Osteocyte (in vitro differentiated cells): Measurements from ENCODE around the gene THY1. TPM values are rescaled to one million over a fixed set of nuclear protein-coding genes. Genes with fewer than 3 reads are reported as not detected.

Experiments
- DNase-seq: peaks from one replicate; pipeline ENCODE4 v3.0.0; 2021; ENCODE audit warnings: mixed read lengths; ENCODE audit not compliant: unreplicated experiment; ENCODE audit errors: extremely low spot score
- H3K27ac Mint-ChIP-seq: one replicate; pipeline ENCODE4 v1.8.0; 2021; ENCODE audit warnings: mild to moderate bottlenecking, mixed read lengths; ENCODE audit not compliant: unreplicated experiment
- H3K27me3 Mint-ChIP-seq: one replicate; pipeline ENCODE4 v1.8.0; 2021; ENCODE audit warnings: mixed read lengths; ENCODE audit not compliant: unreplicated experiment
- H3K36me3 Mint-ChIP-seq: one replicate; pipeline ENCODE4 v1.8.0; 2021; ENCODE audit warnings: mixed read lengths; ENCODE audit not compliant: unreplicated experiment
- H3K4me1 Mint-ChIP-seq: one replicate; pipeline ENCODE4 v1.8.0; 2021; ENCODE audit warnings: mixed read lengths; ENCODE audit not compliant: unreplicated experiment
- H3K4me3 Mint-ChIP-seq: one replicate; pipeline ENCODE4 v1.8.0; 2021; ENCODE audit warnings: mild to moderate bottlenecking, moderate library complexity, mixed read lengths; ENCODE audit not compliant: unreplicated experiment
- H3K9me3 Mint-ChIP-seq: one replicate; pipeline ENCODE4 v1.8.0; 2021; ENCODE audit warnings: mixed read lengths; ENCODE audit not compliant: unreplicated experiment
- long read RNA-seq: library from polyadenylated mRNA; unstranded; transcript quantifications from one replicate; pipeline ENCODE4 v2.0.0, GENCODE V29; 2021
- total RNA-seq: library from RNA; stranded (reverse); gene quantifications from 2 replicates; pipeline ENCODE4 v1.2.1, GENCODE V29; 2021
- TF ChIP-seq, protein P1 (sequence below): fragments of 200-600 bp; sonication (generic); IDR thresholded peaks from 2 replicates; pipeline ENCODE4 v1.5.0; 2021; ENCODE audit warnings: antibody characterized with exemption, mild to moderate bottlenecking, moderate library complexity

THY1 gene
- total RNA-seq: 11.3 and 14.0 TPM in 2 replicates
- long read RNA-seq, transcript THY1-201 (4 exons, 3,556 nt): major isoform, 18 of 19 reads
- long read RNA-seq, partial matches to known transcripts: 1 of 19 reads
- long read RNA-seq, other reads (novel, unspliced or antisense): 0 of 19 reads

DNA sequence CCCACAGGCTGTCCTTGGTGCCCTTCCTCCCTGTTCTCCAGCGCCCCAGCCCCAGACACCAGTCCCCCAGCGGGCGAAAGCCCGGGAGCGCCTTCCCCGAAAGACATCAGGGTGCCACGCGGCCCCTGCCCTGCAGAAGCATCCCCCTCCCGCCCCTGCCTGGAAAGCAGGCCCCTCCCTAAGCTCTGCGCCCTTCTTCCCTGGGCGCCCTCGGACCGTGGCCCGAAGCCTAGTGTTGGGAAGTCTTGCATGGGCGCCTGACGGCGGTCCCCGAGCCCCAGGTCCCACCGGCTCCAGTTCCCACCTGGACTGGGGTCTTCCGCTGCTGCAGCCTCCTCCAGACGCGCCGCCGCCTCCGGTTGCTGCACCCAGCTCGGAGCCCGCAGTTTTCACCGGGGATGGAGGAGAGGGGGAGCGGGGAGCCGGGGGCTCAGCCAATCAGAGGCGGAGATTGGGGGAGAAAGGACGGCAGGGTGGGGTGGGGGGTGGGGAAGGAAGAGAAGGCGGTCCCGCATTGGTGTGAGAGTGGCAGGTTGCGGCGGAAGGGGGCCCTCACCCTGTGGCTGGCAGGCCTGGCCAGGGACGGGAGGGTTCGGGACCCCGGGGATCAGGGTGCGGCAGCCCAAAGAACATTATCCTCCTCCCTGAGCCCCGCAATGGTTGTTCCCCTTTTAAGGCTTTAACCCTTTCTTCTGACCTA, at the start of gene THY1:
THY1 (minus strand) TSS at position 364 of the 700 bp plus-strand sequence. CDS start 2,267 bp downstream, outside the sequence.
- peaks cover 21% of the 10 kb centered on the region for H3K4me1 Mint-ChIP-seq
- peak; percentile 80 for DNase-seq
- H3K4me3 Mint-ChIP-seq: peak within 1 kb of the TSS; percentile 81
- TF ChIP-seq, protein P1, sequence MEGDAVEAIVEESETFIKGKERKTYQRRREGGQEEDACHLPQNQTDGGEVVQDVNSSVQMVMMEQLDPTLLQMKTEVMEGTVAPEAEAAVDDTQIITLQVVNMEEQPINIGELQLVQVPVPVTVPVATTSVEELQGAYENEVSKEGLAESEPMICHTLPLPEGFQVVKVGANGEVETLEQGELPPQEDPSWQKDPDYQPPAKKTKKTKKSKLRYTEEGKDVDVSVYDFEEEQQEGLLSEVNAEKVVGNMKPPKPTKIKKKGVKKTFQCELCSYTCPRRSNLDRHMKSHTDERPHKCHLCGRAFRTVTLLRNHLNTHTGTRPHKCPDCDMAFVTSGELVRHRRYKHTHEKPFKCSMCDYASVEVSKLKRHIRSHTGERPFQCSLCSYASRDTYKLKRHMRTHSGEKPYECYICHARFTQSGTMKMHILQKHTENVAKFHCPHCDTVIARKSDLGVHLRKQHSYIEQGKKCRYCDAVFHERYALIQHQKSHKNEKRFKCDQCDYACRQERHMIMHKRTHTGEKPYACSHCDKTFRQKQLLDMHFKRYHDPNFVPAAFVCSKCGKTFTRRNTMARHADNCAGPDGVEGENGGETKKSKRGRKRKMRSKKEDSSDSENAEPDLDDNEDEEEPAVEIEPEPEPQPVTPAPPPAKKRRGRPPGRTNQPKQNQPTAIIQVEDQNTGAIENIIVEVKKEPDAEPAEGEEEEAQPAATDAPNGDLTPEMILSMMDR: no peak
- H3K27me3 Mint-ChIP-seq: peaks cover 9% of the 10 kb centered on the region
- H3K9me3 Mint-ChIP-seq: no peaks in the 10 kb centered on the region
- H3K36me3 Mint-ChIP-seq: no peaks in the 10 kb centered on the region
- no peak within 1 kb of the TSS for H3K27ac Mint-ChIP-seq

DNA sequence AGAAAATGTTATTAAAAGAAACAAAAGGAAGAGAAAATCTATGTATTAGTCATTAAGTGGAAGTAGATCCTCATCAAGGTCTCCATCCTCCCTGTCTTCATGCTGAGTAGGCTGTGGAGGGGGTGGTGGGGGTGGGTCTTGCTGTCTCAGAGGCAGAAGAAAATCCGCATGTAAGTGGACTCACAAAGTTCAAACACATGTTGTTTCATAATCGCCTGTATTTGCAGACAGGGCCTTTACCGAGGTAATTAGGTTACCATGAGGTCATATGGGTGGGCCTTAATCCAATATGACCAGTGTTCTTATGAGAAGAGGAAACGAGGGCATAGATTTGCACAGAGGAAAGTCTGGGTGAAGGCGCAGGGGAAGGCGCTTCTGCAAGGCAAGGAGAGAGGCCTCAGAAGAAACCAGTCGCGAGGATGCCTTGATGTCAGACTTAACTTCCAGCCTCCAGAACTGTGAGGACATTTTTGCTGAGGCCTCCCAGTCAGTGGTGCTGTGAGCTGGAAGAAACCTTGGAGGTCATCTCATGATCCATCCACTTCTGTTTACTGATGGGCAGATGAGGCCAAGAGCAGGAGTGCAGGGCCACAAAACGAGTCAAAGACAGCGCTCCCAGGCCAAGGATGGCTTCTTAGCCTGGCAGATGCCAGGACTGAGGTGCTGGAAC, 49.3 kb upstream of the THY1 start:
- DNase-seq: no peak
- peaks cover 23% of the 10 kb centered on the region for H3K27me3 Mint-ChIP-seq
- peaks cover 2% of the 10 kb centered on the region for H3K36me3 Mint-ChIP-seq
- peaks cover 4% of the 10 kb centered on the region for H3K9me3 Mint-ChIP-seq
- no peak overlapping the region for H3K27ac Mint-ChIP-seq
- peaks cover 16% of the 10 kb centered on the region for H3K4me1 Mint-ChIP-seq
- H3K4me3 Mint-ChIP-seq: no peak overlapping the region
- TF ChIP-seq, protein P1: no peak

DNA sequence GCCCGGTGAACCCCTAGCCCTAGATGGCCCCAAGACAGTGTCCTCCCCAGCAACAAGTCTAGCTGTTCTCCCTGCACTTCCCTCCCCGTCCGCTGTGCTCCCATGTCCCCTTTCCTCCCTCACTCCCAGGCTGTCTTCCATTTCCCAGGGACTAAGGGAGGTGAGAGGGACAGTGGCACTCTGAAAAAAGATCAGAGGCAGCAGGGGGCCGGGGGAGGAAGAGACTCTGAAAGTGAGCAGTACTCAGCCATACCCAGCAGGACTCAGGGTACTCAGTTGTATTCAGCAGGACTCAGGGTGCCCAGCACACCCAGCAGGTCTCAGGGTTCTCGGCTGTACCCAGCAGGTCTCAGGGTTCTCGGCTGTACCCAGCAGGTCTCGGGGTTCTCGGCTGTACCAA, 48.4 kb upstream of the THY1 start:
- peaks cover 16% of the 10 kb centered on the region for H3K4me1 Mint-ChIP-seq
- H3K36me3 Mint-ChIP-seq: peaks cover 7% of the 10 kb centered on the region
- DNase-seq: peak; percentile 74
- H3K4me3 Mint-ChIP-seq: no peak overlapping the region
- peaks cover 14% of the 10 kb centered on the region for H3K9me3 Mint-ChIP-seq
- TF ChIP-seq, protein P1: no peak
- peaks cover 23% of the 10 kb centered on the region for H3K27me3 Mint-ChIP-seq
- H3K27ac Mint-ChIP-seq: no peak overlapping the region

DNA sequence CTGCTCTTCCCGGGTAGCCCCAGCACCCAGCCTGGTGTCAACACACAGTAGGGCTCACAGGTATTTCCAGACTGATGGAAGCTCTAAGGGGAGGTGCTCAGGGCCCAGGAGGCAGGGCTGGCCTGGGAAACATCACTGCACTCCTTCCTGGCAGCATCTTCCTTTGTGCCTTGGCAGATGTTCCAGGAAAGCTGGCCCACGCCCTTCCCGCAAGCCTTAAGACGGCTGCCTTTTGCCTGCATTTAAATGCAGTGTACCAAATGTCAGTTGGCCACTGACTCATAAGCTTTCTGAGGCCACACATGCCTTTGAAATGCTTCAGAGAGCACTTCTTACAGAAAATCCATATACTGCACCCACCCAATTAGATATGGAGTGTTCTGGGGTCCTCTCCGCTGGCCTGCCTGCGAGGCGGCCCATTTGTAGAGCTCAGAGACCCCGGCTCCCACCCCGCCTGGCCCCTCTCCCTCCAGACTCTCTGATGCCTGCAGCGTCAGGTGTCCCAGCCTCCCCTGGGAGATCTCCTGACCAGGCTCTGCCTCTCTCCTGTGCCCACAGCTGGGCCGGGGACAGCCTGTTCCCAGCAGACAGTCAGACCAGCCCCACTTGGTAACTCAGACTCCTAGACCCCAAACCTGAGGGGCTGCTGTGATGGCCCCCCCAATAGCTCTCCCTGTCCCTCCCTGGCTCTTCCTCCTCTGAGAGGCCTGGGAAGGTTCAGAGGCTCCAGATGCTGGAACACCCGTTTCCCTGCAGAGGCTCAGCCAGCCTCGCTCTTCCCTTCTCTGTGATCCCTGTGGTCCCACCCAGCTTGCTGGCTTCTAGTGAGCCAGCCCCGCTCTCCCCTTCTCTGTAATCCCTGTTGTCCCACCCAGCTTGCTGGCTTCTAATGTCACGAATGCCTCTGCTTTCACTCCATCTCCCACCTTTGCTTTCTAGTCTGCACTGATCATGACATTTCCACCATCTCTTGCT, 47.6 kb upstream of the THY1 start:
- Mint-ChIP-seq H3K27me3 (peaks cover 22% of the 10 kb centered on the region), H3K36me3 (peaks cover 11% of the 10 kb centered on the region), H3K4me3 (no peak overlapping the region), H3K27ac (no peak overlapping the region), H3K9me3 (peaks cover 21% of the 10 kb centered on the region), H3K4me1 (peaks cover 16% of the 10 kb centered on the region)
- TF ChIP-seq, protein P1: no peak
- DNase-seq: peak; percentile 77
